Measurements from ENCODE around the gene IL27RA. TPM values are rescaled to one million over a fixed set of nuclear protein-coding genes. Genes with fewer than 3 reads are reported as not detected.

The IL27RA gene
- polyA plus RNA-seq, 1 experiment: 6.6 TPM

GRCh38 chr19:13996928-13997630, 34.5 kb upstream of the IL27RA start:
- CTCF ChIA-PET: no interaction called here
- POLR2A ChIA-PET: no interaction called here
- DNase-seq (ENCODE audit: low read depth): no peak
- peaks cover 6% of the 10 kb centered on the region for H3K36me3 ChIP-seq (ENCODE audit: control insufficient read depth, insufficient read depth, low read length)
- TF ChIP-seq, protein P1, sequence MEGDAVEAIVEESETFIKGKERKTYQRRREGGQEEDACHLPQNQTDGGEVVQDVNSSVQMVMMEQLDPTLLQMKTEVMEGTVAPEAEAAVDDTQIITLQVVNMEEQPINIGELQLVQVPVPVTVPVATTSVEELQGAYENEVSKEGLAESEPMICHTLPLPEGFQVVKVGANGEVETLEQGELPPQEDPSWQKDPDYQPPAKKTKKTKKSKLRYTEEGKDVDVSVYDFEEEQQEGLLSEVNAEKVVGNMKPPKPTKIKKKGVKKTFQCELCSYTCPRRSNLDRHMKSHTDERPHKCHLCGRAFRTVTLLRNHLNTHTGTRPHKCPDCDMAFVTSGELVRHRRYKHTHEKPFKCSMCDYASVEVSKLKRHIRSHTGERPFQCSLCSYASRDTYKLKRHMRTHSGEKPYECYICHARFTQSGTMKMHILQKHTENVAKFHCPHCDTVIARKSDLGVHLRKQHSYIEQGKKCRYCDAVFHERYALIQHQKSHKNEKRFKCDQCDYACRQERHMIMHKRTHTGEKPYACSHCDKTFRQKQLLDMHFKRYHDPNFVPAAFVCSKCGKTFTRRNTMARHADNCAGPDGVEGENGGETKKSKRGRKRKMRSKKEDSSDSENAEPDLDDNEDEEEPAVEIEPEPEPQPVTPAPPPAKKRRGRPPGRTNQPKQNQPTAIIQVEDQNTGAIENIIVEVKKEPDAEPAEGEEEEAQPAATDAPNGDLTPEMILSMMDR (IDR thresholded peaks at IDR 0.05; ENCODE audit: insufficient read depth, low read depth, low read length): no peak
- H3K4me3 ChIP-seq (ENCODE audit: low read depth, low read length): no peak overlapping the region
- no peaks in the 10 kb centered on the region for H3K27me3 ChIP-seq (ENCODE audit: control insufficient read depth, insufficient read depth, low read length)

- ChIA-PET CTCF (no interaction called here), POLR2A (no interaction called here)
- no peak for DNase-seq (ENCODE audit: low read depth)
- H3K36me3 ChIP-seq (ENCODE audit: control insufficient read depth, insufficient read depth, low read length): peaks cover 2% of the 10 kb centered on the region
- H3K27me3 ChIP-seq (ENCODE audit: control insufficient read depth, insufficient read depth, low read length): no peaks in the 10 kb centered on the region
- TF ChIP-seq, protein P1 (IDR thresholded peaks at IDR 0.05; ENCODE audit: insufficient read depth, low read depth, low read length): no peak
- H3K4me3 ChIP-seq (ENCODE audit: low read depth, low read length): no peak overlapping the region
Observed at GRCh38 chr19:13997631-13997962, 34.0 kb upstream of the IL27RA start.

- Histone ChIP-seq H3K27me3 (ENCODE audit: control insufficient read depth, insufficient read depth, low read length) (no peaks in the 10 kb centered on the region), H3K4me3 (ENCODE audit: low read depth, low read length) (no peak overlapping the region), H3K36me3 (ENCODE audit: control insufficient read depth, insufficient read depth, low read length) (peaks cover 1% of the 10 kb centered on the region; the same call in 1 of the 2 replicates)
- TF ChIP-seq, protein P1 (IDR thresholded peaks at IDR 0.05; ENCODE audit: insufficient read depth, low read depth, low read length): no peak
- ChIA-PET POLR2A (no interaction called here), CTCF (no interaction called here)
- no peak for DNase-seq (ENCODE audit: low read depth)
Observed at GRCh38 chr19:13998426-13998825, 33.1 kb upstream of the IL27RA start.

DNA sequence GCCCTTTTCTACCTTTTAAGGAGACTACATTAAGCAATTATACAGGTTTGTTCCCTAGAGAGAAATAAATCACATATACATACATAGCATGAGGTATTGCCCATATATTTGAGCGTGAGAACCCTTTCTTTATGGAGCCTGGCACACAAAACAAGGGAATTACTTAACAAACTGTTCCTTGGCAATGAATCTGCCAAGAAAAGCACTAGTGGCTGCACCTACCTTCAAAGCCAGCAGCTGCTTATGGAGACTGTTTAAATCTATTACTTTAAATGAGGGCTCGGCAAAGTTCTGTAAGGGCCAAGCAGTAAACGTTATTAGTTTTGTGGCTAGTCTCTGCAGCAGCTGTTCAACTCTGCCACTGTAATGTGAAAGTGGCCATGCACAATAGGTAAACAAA, 32.5 kb upstream of the IL27RA start:
- peaks cover 1% of the 10 kb centered on the region; the same call in 1 of the 2 replicates for H3K36me3 ChIP-seq (ENCODE audit: control insufficient read depth, insufficient read depth, low read length)
- ChIA-PET POLR2A (no interaction called here), CTCF (no interaction called here)
- H3K27me3 ChIP-seq (ENCODE audit: control insufficient read depth, insufficient read depth, low read length): no peaks in the 10 kb centered on the region
- DNase-seq (ENCODE audit: low read depth): no peak
- H3K4me3 ChIP-seq (ENCODE audit: low read depth, low read length): no peak overlapping the region
- TF ChIP-seq, protein P1 (IDR thresholded peaks at IDR 0.05; ENCODE audit: insufficient read depth, low read depth, low read length): no peak

GRCh38 chr19:14000691-14001375, 30.7 kb upstream of the IL27RA start:
- Histone ChIP-seq H3K36me3 (ENCODE audit: control insufficient read depth, insufficient read depth, low read length) (peaks cover 1% of the 10 kb centered on the region; the same call in 1 of the 2 replicates), H3K4me3 (ENCODE audit: low read depth, low read length) (no peak overlapping the region), H3K27me3 (ENCODE audit: control insufficient read depth, insufficient read depth, low read length) (no peaks in the 10 kb centered on the region)
- ChIA-PET CTCF (no interaction called here), POLR2A (no interaction called here)
- DNase-seq (ENCODE audit: low read depth): no peak
- TF ChIP-seq, protein P1 (IDR thresholded peaks at IDR 0.05; ENCODE audit: insufficient read depth, low read depth, low read length): no peak

Measured in BJ (cell line).